A673 (cell line): Measurements from ENCODE around the gene NTMT2. TPM values are rescaled to one million over a fixed set of nuclear protein-coding genes. Genes with fewer than 3 reads are reported as not detected.

Experiments
- BruUV-seq: library from RNA; stranded (reverse); fragments of 400-500 nt; replicated peaks from 2 replicates; lab custom pipeline; 2021; lab: Mats Ljungman, UMichigan
- CTCF ChIA-PET: fragments of 300-600 bp; sonication (Branson Sonifier 250); formaldehyde crosslinking; loops from one replicate; lab custom pipeline; 2022; ENCODE audit warnings: antibody characterized with exemption; lab: Charles Lee
- POLR2A ChIA-PET: fragments of 300-600 bp; sonication (Branson Sonifier 250); formaldehyde crosslinking; loops from one replicate; lab custom pipeline; 2022; ENCODE audit warnings: antibody characterized with exemption; ENCODE audit not compliant: low non-redundant PET; lab: Charles Lee
- DNase-seq: peaks from one replicate; pipeline ENCODE4 v3.0.0-alpha.2; 2015; ENCODE audit warnings: low spot score
- H3K27ac ChIP-seq: fragments of 200-600 bp; sonication (generic); 2 replicates; pipeline ENCODE4 v1.5.1; 2016; ENCODE audit warnings: mixed run types, low read depth, mild to moderate bottlenecking, mixed read lengths, antibody characterized with exemption, low read length; ENCODE audit not compliant: poor library complexity, severe bottlenecking
- H3K27me3 ChIP-seq: fragments of 200-600 bp; sonication (generic); replicated peaks from 2 replicates; pipeline ENCODE4 v1.6.1; 2017; ENCODE audit warnings: mixed run types, low read depth, mild to moderate bottlenecking, mixed read lengths, antibody characterized with exemption, low read length; ENCODE audit not compliant: insufficient read depth, poor library complexity
- H3K36me3 ChIP-seq: fragments of 200-600 bp; sonication (generic); 2 replicates; pipeline ENCODE4 v1.6.1; 2016; ENCODE audit warnings: mixed run types, mild to moderate bottlenecking, mixed read lengths, antibody characterized with exemption, low read length; ENCODE audit not compliant: insufficient read depth, poor library complexity, severe bottlenecking
- H3K4me1 ChIP-seq: fragments of 200-600 bp; sonication (generic); 2 replicates; pipeline ENCODE4 v1.6.1; 2017; ENCODE audit warnings: mixed run types, mild to moderate bottlenecking, mixed read lengths, antibody characterized with exemption, low read length; ENCODE audit not compliant: insufficient read depth, poor library complexity, severe bottlenecking
- H3K4me3 ChIP-seq: fragments of 200-600 bp; sonication (generic); 2 replicates; pipeline ENCODE4 v1.5.1; 2016; ENCODE audit warnings: low read depth, mixed run types, mild to moderate bottlenecking, mixed read lengths, low read length; ENCODE audit not compliant: poor library complexity, severe bottlenecking
- H3K9me3 ChIP-seq: fragments of 200-600 bp; sonication (generic); 2 replicates; pipeline ENCODE4 v1.6.1; 2016; ENCODE audit warnings: mixed run types, low read depth, mild to moderate bottlenecking, mixed read lengths, antibody characterized with exemption, low read length; ENCODE audit not compliant: poor library complexity, severe bottlenecking
- CTCF ChIP-seq: fragments of 300-800, 200-600 bp; sonication (generic); conservative IDR thresholded peaks from 2 replicates; pipeline ENCODE4 v1.5.1; 2017; ENCODE audit warnings: low read depth, mild to moderate bottlenecking, antibody characterized with exemption, low read length, moderate library complexity, mixed read lengths
- EZH2 ChIP-seq: fragments of 200-600 bp; sonication (generic); IDR thresholded peaks from 2 replicates; pipeline ENCODE4 v1.6.1; 2017; ENCODE audit warnings: borderline replicate concordance, low read depth, mild to moderate bottlenecking, mixed read lengths, antibody characterized with exemption, low read length; ENCODE audit not compliant: poor library complexity, severe bottlenecking
- intact Hi-C: fragments of 100-400 bp; cut with micrococcal nuclease; formaldehyde crosslinking; loops from one replicate; pipeline ENCODE4 v1.10.0; 2022; ENCODE audit not compliant: unreplicated experiment
- total RNA-seq: library from RNA; stranded (reverse); gene quantifications from 2 replicates; pipeline ENCODE4 v1.2.3, GENCODE V29; 2021

Gene NTMT2
- total RNA-seq, 1 experiment from 2014 or later: not detected

GRCh38 chr1:170182442-170182841 is 36.7 kb downstream of the NTMT2 start:
- no peaks in the 10 kb centered on the region for H3K36me3 ChIP-seq
- CTCF ChIA-PET: no interaction called here
- H3K9me3 ChIP-seq: peaks cover 3% of the 10 kb centered on the region
- POLR2A ChIA-PET: no interaction called here
- no peaks in the 10 kb centered on the region for H3K27me3 ChIP-seq
- no peak overlapping the region for H3K4me3 ChIP-seq
- H3K4me1 ChIP-seq: no peaks in the 10 kb centered on the region
- intact Hi-C loops: no loop called here
- BruUV-seq: no TSS peak
- no peak for TF ChIP-seq EZH2
- no peak for TF ChIP-seq CTCF
- DNase-seq: no peak
- no peak overlapping the region for H3K27ac ChIP-seq

- DNase-seq: no peak
- no peak overlapping the region for H3K4me3 ChIP-seq
- no peaks in the 10 kb centered on the region for H3K4me1 ChIP-seq
- H3K36me3 ChIP-seq: no peaks in the 10 kb centered on the region
- TF ChIP-seq CTCF: no peak
- no peak for TF ChIP-seq EZH2
- intact Hi-C loops: no loop called here
- BruUV-seq: no TSS peak
- H3K9me3 ChIP-seq: no peaks in the 10 kb centered on the region
- CTCF ChIA-PET: no interaction called here
- H3K27me3 ChIP-seq: no peaks in the 10 kb centered on the region
- POLR2A ChIA-PET: interaction anchor here (0.7 kb wide), 1 partner anchor 246 kb away, joined by 4 read pairs; no protein-coding TSS in a partner anchor
- H3K27ac ChIP-seq: no peak overlapping the region
These were observed 46.8 kb downstream of the NTMT2 start for GRCh38 chr1:170192546-170192945.

- BruUV-seq: no TSS peak
- Histone ChIP-seq H3K27ac (no peak overlapping the region), H3K9me3 (no peaks in the 10 kb centered on the region), H3K27me3 (no peaks in the 10 kb centered on the region), H3K4me3 (no peak overlapping the region), H3K4me1 (no peaks in the 10 kb centered on the region), H3K36me3 (no peaks in the 10 kb centered on the region)
- CTCF ChIA-PET: no interaction called here
- POLR2A ChIA-PET: no interaction called here
- no peak for TF ChIP-seq CTCF
- TF ChIP-seq EZH2: no peak
- DNase-seq: no peak
- intact Hi-C loops: no loop called here
These were observed 48.7 kb downstream of the NTMT2 start for GRCh38 chr1:170194451-170194850.
